DMS153 (cell line): ENCODE measurements around the gene RNF207.

Experiments
- DNase-seq: peaks from one replicate; lab custom pipeline; 2025; lab: John Stamatoyannopoulos, UW

The RNF207 gene

DNA sequence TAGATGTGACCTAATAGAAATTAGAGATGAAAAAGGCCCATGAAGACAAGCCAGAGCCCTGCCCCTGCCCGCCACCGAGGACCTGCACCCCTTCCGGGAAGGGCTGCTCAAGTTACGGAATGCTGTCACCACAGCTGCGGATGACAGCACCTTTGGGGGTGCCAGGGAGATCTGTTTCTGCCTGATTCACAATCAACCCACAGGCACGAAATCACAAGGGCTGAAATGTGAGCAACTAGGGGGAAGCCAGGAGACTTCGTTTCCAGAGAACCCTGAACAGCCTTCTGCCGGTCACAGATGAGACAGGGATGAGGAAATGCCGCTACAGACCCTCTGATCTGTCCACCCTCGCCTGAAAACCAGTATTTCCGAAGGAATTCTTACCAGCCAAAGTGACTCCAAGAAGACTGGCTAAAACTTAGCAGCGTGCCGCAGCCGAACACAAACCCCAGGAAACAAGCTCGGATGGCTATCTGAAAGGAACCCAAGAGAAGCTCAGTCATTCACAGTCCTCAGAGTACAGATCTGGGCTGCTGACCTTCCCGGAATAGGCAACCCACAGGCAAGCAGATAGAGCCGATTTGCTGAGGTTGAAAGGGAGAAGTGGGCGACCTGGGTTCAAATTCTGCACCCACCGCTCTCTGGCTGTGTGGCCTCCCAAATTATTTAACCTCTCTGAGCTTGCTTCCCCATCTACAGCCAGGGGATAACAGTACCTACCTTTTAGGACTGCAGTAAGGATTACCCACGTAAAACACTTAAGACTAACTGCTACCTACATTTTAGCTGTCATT lies 28.8 kb downstream of the RNF207 start:
- no peak for DNase-seq

DNA sequence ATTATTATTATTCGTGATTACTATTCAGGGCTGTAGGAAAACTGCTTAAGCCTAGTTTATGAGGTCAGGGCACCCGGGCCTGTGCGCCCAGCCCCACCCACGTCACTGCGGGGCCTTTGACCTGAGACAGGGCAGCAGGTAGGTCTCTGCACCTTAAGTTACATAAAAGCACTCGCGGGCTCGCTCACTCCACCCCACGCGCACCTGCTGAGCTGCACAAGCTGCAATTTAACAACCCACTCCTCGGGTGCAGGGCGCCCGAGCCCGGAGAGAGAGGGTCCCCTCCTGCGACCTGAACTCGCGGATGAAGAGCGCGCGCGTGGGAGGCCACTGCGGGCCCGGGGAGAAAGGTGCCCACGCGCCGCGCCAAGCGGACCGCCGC lies 29.4 kb downstream of the RNF207 start:
- DNase-seq: no peak

DNA sequence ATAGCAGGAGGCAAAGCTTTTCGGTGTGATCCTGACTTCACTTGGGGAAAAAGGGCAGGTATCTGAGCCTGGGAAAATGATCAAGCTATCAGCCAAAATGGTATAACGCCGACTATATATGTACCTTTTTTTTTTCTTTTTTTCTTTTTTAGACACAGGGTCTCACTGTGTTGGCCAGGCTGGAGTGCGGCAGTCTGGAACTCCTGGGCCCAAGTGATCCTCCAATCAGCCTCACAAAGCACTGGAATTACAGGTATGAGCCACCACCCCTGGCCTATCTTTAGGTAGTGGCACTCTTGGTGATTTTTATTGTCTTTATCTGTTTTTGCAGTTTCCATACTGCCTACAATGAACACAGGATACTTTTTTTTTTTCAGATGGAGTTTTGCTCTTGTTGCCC lies 31.2 kb downstream of the RNF207 start:
- no peak for DNase-seq

DNA sequence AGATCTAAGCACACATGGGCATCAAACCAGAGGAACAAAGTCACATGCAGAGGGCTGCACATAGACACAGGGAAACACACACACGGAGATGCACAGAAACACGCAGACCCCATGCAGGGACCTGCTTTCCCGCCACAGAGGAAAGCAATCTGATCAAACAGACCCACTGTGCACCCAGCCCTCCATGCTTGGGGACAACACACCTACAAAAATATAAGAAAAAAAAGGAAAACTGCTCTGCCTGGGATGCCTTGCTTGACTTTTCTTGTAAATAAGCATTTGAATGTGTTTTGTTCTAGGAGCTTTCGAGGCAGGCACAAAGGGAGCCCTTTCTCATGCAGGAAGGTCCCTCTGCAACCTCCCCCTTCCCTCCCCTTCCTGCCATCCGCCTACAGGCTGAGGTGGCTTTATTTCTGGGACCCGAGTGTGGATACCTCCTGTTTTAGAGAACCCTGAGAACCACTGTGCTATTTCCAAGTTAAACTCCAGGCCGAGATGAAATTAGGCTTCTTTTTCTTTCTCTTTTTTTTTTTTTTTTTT lies 33.4 kb downstream of the RNF207 start:
- no peak for DNase-seq

DNA sequence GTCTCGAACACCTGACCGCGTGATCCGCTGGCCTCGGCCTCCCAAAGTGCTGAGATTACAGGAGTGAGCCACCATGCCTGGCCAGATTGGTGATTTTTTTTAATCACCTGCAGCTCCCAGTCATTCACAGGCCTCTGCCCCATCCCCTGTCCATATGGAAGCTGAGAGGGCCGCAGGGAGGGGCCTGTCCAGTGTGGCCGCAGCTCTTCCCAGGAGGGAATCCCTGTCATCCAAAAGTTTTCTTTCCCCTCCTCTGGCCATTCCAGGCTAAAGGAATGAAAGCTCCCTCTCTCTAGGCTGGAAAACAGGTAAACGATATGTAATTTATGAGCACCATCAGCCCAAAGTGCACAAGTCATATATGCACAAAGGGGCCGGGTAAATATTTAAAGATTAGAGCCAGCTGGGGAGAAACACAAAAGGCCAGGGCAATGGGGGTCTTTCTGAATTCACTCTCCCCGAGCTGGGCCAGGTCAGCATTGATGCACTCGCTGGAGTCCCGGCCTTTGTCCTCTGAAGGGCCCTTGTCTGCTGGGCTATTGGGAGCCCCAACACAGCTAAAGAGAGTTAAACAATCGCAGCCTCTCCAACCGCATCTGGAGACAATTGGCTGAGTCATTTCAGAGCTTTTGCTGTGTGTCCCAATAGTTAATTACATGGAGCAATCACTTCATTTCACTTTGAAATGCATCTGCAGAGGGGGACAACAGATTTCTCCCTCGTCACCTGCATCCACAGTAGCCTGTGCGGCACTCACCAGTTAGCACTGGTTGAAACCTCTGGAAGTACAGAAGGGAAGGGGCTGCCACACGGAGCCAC lies 34.2 kb downstream of the RNF207 start:
- peak; percentile 71 for DNase-seq

DNA sequence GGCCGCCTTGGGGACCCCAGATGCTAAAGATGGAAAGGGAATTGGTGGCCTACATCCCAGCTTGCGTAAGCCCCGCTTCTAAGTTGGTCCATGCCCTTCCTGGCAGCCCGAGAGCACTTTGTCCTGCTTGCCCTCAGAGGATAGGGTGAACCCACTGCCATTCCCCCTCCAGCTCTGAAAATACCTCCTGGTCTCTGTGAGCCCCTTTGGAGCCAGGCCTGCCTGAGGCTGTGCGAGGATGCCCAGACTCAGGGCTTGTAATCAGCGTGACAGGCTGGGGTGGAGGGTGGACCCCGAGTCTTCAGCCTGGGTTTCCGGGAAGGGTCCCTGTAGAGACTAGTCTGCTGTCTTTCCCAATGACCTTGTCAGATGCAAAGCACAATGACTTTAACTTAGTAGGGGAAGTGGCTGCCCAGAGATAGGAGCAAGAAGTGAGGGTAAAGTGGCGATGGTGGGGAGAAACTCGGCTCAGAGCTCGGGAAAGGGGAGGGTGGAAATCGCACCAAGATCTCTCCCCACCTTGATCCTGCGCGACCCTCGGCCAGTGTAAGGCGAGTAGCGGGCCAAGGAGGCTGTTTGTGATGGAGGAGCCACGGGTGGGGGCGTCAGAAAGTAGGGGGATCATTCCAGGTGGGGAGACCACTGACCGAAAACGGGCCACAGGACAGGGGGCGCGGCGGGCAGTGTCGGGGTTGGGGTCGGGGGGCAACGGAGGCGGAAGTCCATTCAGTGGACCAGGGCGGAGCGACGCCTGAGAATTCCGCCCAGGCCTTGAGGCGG lies 35.4 kb downstream of the RNF207 start:
- no peak for DNase-seq

DNA sequence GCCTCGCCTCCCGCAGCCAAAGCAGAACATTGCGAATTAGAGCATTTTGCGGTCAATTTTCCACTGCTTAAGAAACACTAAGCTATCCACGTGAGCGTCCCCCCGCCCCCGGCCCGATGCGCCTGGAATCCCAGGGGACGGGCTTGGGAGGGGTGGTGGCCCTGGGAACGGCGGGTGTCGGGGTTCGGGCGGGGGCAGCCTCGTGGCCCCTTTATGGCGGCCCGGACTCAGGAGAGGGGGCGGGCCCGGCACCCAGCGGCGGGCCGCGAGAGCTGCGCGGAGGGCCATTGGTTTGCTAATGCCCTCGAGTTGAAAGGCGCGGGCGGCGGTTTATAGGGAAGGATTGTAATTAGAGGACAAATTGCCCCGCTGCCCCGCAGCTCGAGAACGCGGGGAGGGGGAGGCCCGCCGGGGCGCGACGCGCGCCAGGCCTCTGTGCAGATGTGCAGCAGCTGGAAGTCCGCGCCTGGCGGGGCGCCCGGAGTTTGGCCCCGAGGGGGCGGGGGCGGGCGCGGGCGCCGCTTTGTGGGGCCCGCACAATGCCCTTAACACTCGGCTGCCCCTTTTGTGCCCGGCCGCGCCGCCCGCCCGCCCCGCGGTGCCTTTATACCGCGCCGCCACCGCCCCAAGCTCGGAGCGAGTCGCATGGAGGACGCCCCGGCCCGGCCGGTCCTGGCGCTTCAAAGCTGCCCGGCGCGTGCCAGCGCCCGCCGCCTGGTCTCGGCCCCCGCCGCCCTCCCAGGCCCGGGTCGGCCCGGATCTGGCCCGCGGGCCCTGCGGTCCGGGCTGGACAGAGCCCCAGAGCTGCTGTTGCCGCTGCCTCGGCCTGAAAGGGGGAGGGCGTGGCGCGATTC lies 36.2 kb downstream of the RNF207 start:
- DNase-seq: no peak

DNA sequence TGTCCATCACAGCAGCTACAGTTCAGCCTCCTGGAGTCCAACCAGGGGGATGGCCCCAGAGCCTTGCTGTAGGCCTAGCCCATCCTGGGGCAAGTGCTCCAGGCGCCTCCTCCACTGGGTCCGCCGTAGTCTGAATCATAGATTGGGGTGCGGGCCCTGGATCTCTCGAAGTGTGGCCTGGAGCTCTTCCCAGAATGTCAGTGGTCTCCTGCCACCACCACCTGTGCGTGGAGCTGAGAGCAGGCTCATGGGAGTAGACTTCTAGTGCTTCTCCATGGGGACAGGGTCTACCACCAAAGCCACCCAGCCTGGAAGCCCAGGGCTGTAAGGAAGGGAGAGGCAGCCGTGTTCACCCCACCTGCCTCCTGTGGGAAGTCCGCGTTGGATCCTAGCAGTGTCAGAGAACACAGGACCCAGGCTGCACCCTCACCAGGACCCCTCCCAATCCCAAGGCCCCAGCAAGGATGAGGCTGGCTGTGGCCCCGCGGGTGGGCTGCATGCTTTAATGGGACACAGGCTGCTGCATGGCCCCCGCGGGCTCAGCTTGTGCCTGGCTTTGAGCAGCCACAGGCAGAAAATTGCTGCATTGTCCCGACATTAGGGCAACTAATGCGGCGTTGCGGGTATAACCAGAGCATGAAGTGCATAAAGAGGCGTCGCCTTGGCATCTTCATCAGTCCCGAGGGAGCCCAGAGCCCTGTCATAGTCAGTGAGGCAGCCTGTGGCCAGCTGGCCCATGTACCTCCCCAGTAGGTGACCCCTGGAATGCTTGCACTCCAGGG lies 37.3 kb downstream of the RNF207 start:
- DNase-seq: no peak

DNA sequence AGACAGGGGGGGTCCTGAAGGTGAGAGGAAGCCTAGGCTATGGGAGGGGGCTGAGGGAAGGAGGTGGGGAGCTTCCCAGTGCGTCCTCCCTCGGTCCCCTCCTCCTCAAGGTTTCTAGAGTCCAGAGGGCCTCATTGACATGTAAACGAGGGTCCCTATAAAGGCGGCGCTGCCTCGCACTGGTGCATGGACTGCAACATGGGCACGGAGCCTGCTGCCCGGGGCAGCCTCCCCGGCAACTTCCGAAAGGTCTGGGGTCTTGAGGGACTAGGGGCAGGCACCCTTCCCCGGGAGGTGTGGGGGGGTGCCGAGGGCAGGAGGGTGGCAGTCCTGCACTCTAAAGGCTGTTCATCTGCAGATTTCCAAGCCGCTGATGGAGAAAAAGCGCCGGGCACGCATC lies 38.1 kb downstream of the RNF207 start, which contains the start of gene HES3:
Gene HES3, plus strand, starts transcription at position 187 of the 400 bp plus-strand sequence. Its CDS starts 187 bp downstream, at position 374.
- no peak for DNase-seq

DNA sequence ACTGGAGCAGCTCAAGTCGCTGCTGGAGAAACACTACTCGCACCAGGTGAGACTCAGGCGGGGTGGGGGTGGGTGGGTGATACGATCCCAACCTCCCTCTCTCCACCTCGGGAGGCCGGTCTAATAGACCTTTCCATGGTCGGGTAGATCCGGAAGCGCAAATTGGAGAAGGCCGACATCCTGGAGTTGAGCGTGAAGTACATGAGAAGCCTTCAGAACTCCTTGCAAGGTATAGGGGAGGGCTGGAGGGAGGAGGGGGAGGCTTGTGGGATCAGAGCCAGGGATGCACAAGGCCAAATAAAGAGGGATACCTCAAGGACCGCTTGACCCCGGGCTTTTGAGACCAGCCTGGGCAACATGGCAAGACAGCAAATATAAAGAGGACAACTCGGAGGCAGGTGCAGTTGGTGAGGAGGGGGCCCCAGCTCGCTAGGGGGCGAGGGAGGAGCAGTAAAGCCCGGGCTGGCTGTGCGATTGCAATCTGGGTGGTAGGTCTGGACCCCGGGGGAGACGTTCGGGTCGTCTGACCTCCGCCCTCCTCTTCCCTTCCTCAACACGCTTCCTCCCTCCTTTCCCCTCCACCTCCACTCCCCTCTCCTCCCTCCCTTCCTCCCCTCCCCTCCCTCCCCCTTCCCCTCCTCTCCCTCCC lies 38.6 kb downstream of the RNF207 start:
- no peak for DNase-seq

DNA sequence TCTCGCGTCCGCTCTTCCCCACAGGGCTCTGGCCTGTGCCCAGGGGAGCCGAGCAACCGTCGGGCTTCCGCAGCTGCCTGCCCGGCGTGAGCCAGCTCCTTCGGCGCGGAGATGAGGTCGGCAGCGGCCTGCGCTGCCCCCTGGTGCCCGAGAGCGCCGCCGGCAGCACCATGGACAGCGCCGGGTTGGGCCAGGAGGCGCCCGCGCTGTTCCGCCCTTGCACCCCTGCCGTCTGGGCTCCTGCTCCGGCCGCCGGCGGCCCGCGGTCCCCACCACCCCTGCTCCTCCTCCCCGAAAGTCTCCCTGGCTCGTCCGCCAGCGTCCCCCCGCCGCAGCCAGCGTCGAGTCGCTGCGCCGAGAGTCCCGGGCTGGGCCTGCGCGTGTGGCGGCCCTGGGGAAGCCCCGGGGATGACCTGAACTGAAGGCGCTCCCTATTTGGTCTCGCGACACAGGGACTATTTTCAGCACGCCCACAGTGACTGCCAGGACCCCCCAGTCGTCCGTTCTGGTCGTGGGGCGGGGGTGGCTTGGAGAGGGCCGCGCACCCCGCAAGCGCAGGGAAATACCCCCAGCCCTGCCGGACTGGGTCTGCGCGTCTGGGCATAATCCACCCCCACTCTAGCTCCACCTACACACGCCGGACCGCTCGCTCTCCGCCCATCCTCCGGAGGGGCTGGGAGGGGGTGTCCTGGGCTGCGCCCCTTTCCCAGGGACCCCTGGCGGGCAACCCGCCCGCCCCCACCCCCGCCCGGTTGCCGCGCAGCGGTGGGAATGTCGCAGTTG lies 39.4 kb downstream of the RNF207 start:
- peak; percentile 69 for DNase-seq

DNA sequence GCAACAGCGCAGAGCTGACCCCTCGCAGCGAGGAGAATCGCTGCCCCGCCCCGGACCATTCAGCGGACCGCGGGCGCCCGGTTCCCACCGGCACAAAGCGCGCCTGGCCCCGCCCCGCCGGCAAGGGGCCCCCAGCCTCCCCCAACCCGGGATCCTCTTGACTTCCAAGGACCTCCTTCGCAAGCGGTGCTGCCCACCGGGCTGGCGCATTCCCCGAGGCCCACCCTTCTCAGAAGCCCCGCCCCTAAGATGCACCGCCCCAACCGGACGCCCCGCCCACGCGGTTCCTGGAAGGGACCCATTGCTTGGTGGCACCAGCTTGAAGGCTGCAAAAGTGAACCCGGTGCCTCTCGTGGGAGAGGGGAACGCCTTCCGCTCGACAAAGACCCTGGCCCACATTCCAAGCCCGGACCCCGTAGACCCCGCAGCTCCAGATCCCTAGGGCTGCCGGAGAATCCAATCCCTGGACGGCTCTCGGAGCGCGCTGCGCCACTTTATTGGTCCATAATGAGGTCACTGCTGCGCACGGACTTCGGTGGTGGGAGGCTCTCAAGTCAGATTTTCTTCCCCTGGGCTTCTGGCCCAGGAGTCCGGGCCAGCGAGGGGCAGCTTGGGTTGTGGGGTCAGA lies 40.1 kb downstream of the RNF207 start:
- peak; percentile 64 for DNase-seq

DNA sequence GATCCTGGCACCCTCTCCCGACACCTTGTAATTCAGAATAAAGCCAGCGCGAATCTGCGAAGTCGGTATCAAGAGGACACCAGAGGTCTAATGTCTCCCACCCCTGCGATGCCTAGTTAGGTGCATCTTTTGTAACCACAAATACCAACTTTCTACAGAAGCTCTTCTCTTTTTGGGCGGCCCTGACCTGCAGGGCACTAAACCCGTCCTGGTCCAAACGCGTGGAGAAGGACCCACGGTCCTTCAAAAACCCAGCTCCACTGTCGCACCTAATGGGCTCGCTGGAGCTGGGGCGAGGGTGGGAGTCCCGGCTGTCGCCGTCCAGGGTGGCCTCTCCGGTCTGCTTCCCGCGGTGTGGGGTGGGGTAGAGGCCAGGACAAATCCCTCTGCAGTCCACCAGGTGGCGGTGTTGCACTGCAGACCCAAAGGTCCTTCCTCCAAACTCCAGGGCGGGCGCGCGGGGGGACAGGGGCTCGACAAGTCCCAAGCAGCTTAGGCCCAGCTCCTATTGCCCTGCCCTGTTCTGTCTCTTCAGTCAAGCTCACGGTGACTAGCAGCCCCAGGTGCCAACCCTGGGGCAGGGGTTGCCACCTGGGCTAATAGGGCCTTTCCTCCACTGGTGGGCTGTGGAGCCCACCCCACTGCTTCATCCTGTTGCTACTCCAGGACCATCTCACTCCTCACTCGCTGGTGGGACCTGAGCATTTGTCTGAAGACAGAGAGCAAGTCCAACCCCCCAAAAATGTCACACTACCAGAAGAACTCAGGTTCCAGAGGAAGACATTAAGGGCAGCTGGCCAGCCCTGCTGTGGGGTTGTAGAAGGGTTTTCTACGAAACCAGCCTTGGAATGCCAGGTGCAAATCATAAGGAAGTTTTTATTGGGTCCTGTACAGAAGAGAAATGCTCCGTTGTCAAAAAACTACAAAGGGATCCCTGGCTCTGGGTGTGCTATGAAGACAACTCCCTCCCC lies 40.9 kb downstream of the RNF207 start:
- peak; percentile 64 for DNase-seq

DNA sequence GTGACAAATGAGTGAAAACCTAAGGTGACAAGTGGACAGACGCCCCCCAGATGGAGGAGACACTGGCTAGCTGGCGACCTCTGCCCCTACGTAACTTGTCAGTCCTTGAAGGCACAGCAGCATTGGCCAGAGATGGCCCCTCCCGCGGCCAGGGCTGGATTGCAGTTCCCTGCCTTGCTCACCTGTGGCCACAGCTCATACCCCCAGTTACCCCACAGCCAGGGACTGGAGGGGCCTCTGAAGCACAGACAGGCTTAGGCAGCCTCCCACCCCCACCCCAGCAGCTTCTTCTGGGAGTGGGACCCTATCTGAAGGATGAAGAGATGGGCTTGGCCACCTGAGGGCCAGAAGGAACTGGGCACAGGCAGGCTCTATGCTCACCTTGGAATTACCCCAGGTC lies 41.7 kb downstream of the RNF207 start:
- no peak for DNase-seq

DNA sequence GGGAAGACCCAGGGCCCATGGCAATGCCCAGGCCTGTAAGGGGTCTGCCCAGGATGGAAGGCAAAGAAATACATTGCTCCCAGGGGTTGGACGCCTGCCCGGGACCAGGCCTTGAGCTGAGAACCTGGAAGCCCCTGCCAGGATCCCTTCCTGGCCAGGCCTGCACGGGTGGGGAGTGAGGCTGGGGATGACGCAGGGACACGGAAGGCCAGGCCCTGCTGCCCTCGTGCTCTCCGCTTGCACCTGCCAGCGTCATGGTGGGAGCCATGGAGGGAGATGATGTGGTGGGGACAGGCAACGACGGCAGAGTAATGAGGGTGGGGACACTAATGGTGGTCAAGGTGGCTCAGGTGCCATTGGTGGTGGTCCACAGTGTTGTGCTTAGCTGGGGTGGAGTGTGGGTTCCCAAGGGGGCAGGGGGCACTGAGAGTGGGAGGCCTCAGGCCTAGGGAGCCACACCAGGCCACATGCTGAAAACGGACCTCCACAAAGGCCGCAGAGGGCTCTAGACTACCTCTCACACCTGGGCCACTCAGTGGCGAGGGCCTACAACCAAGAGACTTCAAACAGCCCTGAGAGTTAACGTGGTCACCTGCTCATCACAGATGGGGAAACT lies 42.4 kb downstream of the RNF207 start:
- DNase-seq: no peak

DNA sequence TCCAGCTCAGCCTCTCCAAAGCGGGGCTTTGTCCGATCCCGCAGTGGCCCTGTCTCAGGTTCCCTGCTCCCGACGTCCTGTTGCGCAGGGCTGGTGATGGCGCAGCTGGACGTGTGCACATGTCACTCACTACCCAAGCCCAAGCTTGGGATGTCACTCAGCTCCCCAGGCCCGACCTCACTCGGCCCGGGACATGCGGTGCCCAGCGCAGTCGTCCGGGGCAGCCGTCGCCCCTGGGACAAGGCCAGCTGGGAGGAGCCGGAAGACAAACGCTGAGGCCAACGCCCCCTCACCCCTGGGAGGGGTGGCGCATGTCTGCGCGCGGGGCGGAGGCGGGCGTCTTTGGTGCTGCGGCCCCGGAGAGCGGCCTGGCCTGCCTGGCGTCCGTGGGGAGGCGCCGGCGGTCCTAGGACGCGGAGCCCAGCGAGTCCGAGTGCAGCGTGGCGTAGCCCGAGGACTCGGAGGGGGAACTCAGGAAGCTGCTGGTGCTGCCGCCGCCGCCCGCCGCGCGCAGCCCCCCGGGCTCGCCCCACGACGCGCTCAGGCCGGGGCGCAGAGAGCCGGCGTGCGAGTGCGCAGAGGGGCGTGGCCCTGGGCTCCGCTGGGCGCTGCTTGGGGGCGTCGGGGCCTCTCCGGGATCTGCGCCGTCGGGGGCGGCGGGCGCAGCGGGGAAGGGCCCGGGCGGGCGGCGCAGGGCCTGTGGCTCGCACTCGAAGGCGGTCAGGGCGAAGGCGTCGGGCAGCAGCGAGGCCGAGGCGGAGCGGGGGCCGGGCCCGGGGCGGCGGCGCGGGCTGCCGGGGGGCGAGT lies 43.2 kb downstream of the RNF207 start:
- no peak for DNase-seq
